KOPT-K1 (cell line): ENCODE results near the gene TRIM69.
"Not testable (repeated sequence)": the region's sequence is repeated elsewhere in the genome, so short reads cannot be mapped to it uniquely, and the experiment has no call there.

Source experiments
- H3K27ac ChIP-seq: fragments of 200-600 bp; sonication (generic); 2 replicates; pipeline ENCODE4 v1.5.1; 2016; ENCODE audit warnings: antibody characterized with exemption, mild to moderate bottlenecking, low read depth, low read length; ENCODE audit not compliant: poor library complexity, severe bottlenecking
- H3K36me3 ChIP-seq: fragments of 200-600 bp; sonication (generic); 2 replicates; pipeline ENCODE4 v1.5.1; 2017; ENCODE audit warnings: antibody characterized with exemption, mild to moderate bottlenecking, low read length, moderate library complexity; ENCODE audit not compliant: insufficient read depth
- H3K9me3 ChIP-seq: fragments of 200-600 bp; sonication (generic); 2 replicates; pipeline ENCODE4 v1.5.1; 2017; ENCODE audit warnings: antibody characterized with exemption, low read length, mild to moderate bottlenecking; ENCODE audit not compliant: insufficient read depth, poor library complexity, severe bottlenecking

The TRIM69 gene, protein sequence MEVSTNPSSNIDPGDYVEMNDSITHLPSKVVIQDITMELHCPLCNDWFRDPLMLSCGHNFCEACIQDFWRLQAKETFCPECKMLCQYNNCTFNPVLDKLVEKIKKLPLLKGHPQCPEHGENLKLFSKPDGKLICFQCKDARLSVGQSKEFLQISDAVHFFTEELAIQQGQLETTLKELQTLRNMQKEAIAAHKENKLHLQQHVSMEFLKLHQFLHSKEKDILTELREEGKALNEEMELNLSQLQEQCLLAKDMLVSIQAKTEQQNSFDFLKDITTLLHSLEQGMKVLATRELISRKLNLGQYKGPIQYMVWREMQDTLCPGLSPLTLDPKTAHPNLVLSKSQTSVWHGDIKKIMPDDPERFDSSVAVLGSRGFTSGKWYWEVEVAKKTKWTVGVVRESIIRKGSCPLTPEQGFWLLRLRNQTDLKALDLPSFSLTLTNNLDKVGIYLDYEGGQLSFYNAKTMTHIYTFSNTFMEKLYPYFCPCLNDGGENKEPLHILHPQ

DNA sequence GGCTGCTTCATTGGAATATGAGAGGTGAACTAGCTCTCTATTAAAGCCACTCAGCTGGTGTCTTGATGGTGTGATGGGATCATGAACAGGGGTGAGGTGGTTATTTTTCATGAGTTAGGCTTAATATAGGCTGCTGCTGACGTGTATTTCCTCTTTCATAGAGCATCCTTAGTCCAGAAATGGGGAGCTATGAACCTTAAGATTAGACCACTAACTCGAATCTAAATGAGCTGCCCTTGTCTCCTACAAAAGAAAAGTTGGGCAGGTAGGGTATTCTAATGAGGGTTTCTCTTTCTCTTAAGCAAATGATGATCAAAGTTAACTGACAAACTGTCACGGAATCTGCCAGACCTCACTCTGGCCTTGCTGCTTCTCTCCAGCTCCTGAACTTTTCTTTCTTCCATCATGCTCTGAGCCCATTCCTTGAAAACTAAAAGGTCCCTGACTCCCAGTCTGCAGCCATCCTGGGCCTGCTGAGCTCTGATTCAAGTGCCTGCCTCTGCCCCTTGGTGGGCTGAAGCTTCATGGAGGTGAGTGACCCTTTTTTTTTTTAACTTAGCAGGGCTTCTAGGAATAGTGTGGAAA, at the start of gene TRIM69:
TRIM69 (plus strand) TSS at position 348 of the 585 bp plus-strand sequence; CDS start at position 525, 177 bp downstream.
- H3K27ac ChIP-seq, result peak within 1 kb of the TSS; percentile 40
- H3K36me3 ChIP-seq, result peaks cover 13% of the 10 kb centered on the region; the same call in 1 of the 2 replicates
- no peaks in the 10 kb centered on the region for H3K9me3 ChIP-seq

DNA sequence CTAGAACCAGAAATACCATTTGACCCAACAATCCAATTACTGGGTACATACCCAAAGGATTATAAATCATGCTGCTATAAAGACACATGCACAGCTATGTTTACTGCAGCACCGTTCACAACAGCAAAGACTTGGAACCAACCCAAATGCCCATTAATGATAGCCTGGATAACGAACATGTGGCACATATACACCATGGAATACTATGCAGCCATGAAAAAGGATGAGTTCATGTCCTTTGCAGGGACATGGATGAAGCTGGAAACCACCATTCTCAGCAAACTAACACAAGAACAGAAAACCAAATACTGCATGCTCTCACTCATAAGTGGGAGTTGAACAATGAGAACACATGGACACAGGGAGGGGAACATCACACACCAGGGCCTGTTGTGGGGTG, 47.0 kb upstream of the TRIM69 start:
- H3K36me3 ChIP-seq, H3K9me3 ChIP-seq, H3K27ac ChIP-seq: not testable (repeated sequence)

DNA sequence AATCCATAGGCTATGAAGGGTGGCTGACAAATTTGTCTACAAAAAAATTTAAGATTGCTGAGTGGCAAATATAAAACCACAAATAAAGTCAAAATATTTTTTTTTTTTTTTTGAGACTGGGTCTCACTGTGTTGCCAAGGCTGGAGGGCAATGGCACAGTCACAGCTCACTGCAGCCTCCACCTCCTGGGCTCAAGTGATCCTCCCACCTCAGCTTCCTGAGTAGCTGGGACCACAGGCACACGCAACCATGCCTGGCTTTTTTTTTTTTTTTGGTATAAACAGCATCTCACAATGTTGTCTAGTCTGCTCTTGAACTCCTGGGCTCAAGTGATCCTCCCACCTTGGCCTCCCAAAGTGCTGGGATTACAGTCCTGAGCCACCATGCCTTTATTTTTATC, 46.1 kb upstream of the TRIM69 start:
- not testable (repeated sequence) for H3K36me3 ChIP-seq, H3K9me3 ChIP-seq, H3K27ac ChIP-seq

DNA sequence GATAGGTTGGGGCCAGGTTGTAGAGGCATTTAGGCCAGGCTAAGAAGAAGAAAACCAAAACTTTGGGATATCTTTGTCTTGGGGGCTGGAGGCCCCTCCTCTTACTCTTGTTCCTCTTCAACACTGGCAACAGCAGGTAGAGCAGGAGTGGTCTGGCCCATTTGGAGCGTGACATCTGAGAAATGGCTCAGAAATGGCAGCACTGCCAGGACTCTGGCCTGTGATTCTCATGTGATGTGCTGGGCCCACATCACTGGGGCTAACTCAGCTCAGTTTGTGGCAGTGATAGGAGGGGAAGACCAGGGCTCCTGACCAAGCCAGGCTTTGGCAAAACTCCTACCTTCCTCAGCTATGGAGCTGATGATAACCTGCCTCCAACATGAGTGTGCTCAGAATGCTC, 43.7 kb upstream of the TRIM69 start:
- Histone ChIP-seq H3K36me3 (no peaks in the 10 kb centered on the region), H3K27ac (no peak overlapping the region), H3K9me3 (no peaks in the 10 kb centered on the region)

DNA sequence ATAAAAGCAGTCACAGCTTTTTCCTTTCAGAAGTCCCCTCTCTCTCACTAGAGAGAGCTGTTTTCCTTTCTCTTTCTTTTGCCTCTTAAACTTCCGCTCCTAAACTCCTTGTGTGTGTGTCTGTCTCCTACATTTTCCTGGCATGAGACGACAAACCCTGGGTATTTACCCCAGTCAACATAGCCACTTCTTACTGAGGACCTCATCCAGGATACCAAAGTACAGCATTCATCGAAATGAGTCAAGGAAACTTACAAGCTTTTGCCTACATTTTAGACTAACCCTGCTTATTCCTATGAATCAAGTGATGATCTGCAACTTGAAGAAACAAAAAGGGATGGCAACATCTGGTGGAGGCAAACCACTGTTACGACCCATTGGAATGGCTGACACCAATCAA, 41.9 kb upstream of the TRIM69 start:
- H3K27ac ChIP-seq, result no peak overlapping the region
- no peaks in the 10 kb centered on the region for H3K9me3 ChIP-seq
- no peaks in the 10 kb centered on the region for H3K36me3 ChIP-seq

DNA sequence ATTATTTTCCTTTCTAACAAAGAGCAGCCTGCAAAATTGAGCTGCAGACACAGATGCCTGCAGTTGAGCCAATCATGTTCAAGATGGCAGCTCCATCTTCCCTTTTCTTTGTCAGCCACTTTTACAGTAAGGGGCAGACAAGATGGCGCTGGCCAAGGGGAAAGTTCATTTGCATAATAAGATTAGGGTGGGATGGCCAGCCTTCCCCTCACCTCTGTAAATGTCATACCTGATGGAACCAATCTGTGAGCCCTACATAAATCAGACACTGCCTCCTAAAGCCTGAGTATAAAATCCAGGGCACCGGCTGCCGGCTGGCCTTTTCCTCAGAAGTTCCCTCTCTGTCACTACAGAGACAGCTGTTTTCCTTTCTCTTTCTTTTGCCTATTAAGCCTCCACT, 41.0 kb upstream of the TRIM69 start:
- H3K9me3 ChIP-seq, result no peaks in the 10 kb centered on the region
- H3K27ac ChIP-seq, result no peak overlapping the region
- no peaks in the 10 kb centered on the region for H3K36me3 ChIP-seq

DNA sequence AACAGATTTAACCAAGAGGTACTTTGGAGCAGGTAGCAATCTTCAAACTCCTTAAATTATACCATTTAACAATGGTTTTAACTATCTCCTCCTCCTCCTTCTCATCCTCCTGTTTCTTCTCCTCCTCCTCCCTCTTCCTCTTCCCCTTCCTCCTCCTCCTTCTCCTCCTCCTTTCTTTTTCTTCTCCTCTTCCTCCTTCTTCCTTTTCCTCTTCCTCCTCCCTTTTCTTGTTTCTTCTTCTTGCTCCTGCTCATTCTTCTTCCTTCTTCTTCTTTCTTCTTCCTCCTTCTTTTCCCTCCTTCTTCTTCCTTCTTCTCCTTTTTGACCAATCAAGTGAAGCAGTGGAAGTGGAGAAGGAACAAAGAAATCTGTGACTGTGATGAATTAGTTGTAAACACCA, 39.3 kb upstream of the TRIM69 start:
- Histone ChIP-seq H3K9me3 (no peaks in the 10 kb centered on the region), H3K36me3 (no peaks in the 10 kb centered on the region), H3K27ac (no peak overlapping the region)

DNA sequence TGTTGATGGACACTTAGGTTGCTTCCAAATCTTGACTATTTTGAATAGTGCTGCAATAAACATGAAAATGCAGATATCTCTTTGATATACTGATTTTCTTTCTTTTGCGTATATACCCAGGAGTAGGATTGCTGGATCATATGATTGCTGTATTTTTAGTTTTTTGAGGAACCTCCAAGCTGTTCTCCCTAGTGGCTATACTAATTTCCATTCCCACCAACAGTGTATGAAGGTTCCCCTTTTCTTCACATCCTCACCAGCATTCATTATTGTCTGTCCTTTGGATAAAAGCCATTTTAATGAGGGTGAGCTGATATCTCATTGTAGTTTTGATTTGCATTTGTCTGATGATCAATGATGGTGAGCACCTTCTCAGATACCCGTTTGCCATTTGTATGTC, 37.7 kb upstream of the TRIM69 start:
- H3K36me3 ChIP-seq, result no peaks in the 10 kb centered on the region
- no peak overlapping the region for H3K27ac ChIP-seq
- peaks cover 4% of the 10 kb centered on the region for H3K9me3 ChIP-seq

DNA sequence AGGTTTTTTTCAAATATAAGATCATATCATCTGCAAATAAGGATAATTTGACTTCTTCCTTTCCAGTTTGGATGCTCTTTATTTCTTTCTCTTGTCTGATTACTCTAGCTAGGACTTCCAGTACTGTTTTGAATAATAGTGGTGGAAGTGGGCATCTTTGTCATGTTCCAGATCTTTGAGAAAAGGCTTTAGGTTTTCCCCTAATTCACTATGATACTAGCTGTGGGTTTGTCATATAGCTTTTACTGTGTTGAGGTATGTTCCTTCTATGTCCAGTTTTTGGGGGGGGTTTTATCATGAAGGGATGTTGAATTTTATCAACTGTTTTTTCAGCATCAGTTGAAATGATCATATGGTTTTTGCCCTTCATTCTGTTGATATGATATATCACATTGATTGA, 35.7 kb upstream of the TRIM69 start:
- H3K9me3 ChIP-seq, H3K36me3 ChIP-seq, H3K27ac ChIP-seq: not testable (repeated sequence)

DNA sequence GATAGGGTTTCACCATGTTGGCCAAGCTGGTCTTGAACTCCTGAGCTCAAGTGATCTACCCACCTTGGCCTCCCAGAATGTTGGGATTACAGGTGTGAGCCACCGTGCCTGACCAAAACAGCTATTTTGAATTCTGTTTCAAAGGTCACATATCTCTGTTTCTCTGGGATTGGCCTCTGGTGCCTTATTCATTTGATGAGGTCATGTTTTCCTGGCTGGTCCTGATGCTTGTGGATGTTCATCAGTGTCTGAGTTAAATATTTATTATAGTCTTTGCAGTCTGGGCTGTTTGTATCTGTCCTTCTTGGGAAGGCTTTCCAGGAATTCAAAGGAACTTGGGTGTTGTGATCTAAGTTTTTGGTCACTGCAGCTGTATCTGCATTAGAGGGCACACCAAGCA, 30.3 kb upstream of the TRIM69 start:
- H3K27ac ChIP-seq, result no peak overlapping the region

DNA sequence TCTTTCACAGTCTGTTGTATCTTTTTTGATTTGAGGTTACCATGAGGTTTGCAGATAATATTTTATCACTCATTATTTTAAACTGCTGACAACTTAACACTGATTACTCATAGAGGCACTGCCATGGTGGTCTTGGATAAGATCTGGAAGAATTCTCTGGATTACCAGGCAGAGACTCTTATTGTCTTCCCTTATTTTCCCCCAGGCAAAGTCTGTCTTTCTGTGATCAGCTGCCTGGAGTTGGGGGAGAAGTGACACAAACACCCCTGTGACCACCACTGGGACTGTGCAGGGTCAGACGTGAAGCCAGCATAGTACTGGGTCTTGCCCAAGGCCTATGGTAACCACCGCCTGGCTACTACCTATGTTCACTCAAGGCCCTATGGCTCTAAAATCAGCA, 29.9 kb upstream of the TRIM69 start:
- no peak overlapping the region for H3K27ac ChIP-seq
- H3K9me3 ChIP-seq, result peaks cover 9% of the 10 kb centered on the region
- no peaks in the 10 kb centered on the region for H3K36me3 ChIP-seq

More for the DNA sequence above, 30.3 kb upstream of the TRIM69 start:
- H3K36me3 ChIP-seq, result no peaks in the 10 kb centered on the region
- peaks cover 9% of the 10 kb centered on the region for H3K9me3 ChIP-seq

DNA sequence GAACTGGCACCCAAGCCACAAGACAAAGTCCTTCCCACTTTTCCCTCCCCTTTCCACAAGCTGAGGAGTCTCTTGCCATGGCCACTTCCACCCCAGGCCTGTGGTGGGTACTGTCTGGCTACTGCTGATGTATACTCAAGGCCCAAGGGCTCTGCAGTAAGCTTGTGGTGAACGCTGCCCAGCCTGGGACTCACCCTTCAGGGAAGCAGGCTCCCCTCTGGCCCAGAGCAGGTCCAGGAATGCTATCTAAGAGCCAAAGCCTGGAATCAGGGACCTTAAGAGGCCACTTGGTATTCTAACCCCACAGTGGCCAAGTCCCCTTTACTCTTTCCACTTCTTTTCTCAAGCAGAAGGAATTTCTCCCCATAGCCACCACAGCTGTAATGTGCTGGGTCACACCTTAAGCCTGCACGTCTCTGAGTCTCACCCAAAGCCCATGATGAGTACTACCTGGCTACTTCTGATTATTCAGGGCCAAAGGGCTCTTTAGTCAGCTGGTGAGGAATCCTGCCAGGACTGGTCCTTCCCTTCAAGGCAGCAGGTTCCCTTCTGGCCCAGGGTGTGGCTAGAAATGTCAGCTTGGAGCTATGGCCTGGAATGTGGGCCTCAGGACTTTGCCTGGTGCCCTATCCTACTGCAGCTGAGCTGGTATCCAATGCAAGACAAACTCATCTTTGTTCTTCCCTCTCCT, 29.2 kb upstream of the TRIM69 start:
- H3K27ac ChIP-seq, result no peak overlapping the region
- peaks cover 9% of the 10 kb centered on the region for H3K9me3 ChIP-seq
- no peaks in the 10 kb centered on the region for H3K36me3 ChIP-seq

DNA sequence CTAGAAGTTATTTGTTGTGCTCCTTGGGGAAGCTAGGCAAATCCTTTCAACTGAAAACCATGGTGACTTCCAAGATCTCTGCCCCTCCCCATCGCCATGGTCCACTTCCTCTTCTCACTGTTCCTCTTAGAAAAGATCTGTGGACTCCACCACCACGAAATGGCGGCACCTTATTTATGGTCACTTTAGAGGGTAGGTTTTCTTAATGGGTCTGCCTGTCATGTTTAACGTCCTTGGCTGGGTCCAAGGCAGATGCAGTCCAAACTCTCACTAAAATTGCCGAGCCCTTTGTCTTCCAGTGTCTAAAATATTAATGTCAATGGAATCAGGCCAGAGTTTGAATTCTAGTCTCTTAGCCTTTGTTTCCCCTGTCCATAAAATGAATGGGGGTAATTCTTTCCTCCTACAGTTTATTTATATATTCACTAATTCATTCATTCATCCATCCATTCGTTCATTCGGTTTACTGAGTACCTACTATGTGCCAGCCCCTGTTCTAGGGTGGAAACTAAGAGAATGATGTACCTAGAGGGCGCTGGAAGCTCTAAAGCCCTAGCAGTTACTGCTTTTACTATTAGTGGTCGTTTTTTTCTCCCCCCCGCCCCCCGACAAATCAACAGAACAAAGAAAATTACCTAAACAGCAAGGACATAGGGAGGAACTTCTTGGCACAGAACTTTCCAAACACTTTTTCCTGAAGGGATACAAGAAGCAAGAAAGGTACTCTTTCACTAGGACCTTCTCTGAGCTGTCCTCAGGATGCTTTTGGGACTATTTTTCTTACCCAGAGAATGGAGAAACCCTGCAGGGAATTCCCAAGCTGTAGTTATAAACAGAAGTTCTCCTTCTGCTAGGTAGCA, 25.9 kb upstream of the TRIM69 start:
- Histone ChIP-seq H3K9me3 (no peaks in the 10 kb centered on the region), H3K27ac (peak overlapping the region; percentile 98), H3K36me3 (peaks cover 22% of the 10 kb centered on the region)

DNA sequence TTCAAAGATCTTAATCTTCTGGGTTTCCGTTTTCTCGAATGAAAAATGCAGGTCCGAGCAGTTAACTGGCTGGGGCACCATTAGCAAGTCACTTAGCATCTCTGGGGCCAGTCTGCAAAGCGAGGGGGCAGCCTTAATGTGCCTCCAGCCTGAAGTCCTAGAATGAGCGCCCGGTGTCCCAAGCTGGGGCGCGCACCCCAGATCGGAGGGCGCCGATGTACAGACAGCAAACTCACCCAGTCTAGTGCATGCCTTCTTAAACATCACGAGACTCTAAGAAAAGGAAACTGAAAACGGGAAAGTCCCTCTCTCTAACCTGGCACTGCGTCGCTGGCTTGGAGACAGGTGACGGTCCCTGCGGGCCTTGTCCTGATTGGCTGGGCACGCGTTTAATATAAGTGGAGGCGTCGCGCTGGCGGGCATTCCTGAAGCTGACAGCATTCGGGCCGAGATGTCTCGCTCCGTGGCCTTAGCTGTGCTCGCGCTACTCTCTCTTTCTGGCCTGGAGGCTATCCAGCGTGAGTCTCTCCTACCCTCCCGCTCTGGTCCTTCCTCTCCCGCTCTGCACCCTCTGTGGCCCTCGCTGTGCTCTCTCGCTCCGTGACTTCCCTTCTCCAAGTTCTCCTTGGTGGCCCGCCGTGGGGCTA, 25.1 kb upstream of the TRIM69 start, which contains the start of the genes B2M and PATL2:
B2M (plus strand) TSS at position 422 of the 647 bp plus-strand sequence; CDS start at position 452, 30 bp downstream.
PATL2 (minus strand) TSS at position 228 of the 647 bp plus-strand sequence. CDS start 34,833 bp downstream, outside the sequence.
- Histone ChIP-seq H3K27ac (peak within 1 kb of the TSS; percentile 98), H3K36me3 (peaks cover 29% of the 10 kb centered on the region), H3K9me3 (no peaks in the 10 kb centered on the region)
